Measurements from ENCODE around the gene KIF21A.

DNA sequence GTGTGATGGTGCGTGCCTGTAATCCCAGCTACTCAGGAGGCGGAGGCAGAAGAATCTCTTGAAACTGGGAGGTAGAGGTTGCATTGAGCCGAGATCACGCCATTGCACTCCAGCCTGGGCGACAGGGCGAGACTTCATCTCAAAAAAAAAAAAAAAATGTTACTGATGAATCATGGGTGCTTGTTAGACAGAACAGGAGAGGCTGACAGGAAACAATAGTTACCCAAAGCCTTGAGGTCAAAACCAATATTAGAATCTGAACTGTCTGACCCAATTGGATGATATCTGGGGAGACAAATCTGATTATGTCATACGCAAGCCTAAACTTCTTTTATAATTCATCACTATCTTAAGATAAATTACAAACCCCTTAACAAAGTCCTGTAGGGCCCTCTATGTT is 40.7 kb upstream of the KIF21A start:
- TF ChIP-seq POLR2A (IDR thresholded peaks at IDR 0.05; ENCODE audit: low read length), result no peak
- no peak for TF ChIP-seq GATA1 (IDR thresholded peaks at IDR 0.05; ENCODE audit: low read depth, low read length)
